ENCODE data around the gene EXOC5.

Gene EXOC5

GRCh38 chr14:57153286-57153685 lies 115.4 kb downstream of the EXOC5 start:
- no peak for DNase-seq

Measured in GF-D8 (cell line).